GM19463 (cell line): ENCODE measurements around the gene FOXF1.

Source experiments
- ATAC-seq: cut with Tn5 transposase; IDR thresholded peaks from one replicate; pipeline ENCODE4 v1.9.1; 2021; ENCODE audit warnings: mild to moderate bottlenecking, moderate library complexity; ENCODE audit not compliant: unreplicated experiment

Gene FOXF1

DNA sequence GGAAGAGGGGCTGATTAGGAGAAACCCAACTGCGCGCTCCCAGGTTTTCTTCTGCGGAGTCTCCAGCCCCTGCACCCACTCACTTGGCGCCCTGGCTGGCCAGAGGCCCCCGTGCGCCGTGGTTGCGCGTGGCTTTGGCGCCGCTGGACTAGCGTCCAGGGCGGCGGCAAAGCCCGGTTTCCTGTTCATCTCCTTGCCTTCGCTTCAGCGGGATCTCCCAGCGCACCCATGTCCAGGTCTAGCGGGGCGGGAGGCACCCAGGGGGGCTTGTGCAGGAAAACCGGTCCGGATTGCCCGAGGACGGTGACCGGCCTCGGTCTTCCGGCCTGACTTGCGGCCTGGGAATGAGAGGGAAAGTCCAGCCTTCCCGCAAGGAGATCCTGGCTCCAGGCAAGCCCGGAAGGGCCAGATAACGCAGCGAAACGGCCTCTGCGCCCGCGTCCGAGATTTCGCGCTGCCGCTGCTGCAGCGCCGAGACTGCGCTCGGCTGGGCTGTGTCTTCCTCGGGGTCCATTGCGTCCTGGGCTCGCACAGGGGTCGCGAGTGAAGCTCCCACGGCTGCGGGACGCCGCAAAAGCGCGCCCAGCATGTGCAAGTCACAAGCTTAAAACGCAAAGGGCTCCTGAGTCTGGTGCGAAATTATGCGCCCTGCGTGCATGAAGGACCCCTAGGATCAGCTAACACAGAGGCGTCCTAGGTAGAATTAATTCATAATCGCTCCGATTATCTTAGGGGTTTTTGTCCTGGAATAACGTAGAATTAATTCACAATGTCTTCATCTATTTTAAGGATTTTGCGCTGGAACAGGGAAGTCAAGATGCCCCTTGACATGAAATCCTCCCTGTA, 5.7 kb downstream of the FOXF1 start:
- ATAC-seq: no peak

GRCh38 chr16:86516623-86517003, 6.3 kb downstream of the FOXF1 start:
- ATAC-seq: no peak

DNA sequence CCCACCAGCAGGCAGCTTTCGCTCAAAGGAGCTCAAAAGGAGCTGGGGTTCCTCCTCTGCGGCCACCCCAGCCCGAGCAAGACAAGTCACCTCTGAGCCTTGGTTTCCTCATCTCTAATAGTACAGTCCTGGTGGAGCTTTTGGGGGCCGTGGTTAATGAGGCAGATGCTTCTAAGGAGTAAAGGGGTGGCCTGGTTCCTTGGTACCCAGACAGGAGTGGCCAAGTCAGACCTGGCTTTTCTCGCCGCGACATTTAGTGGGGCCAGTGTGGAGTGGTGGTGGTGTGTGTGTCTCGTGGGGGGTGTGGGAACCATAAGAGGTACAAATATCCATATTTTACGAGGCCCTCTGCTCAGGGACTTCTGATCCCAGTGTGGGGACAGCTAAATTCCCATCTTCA, 6.7 kb downstream of the FOXF1 start:
- no peak for ATAC-seq

DNA sequence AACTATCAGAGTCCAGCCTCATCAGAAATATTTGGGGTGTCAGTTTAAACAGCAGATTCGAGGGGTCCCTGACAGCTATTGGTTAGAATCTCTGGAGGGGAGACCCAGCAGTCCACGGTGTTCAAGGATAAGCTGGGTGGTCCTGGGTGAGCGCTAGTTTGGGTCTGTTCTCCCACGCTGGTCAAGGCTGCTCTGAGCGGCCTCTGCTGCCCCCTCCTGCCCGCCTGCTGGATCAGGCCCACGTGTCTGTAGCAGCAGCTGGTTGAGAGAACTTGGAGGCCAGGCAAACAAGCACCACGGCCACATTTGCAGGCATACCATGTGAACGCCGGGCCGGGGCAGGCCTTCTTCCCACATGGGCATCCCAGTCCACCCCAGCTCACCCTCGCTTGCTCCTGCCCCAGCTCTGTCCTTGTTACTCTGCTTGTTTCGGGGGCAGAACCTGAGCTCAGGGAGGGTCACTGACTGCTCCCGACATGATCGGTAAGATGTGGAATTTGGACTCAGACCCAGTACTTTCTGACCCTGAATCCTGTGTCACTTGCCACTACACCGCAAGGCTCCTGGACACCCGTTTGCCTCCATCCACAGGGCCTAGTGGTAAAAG, 7.4 kb downstream of the FOXF1 start:
- no peak for ATAC-seq

DNA sequence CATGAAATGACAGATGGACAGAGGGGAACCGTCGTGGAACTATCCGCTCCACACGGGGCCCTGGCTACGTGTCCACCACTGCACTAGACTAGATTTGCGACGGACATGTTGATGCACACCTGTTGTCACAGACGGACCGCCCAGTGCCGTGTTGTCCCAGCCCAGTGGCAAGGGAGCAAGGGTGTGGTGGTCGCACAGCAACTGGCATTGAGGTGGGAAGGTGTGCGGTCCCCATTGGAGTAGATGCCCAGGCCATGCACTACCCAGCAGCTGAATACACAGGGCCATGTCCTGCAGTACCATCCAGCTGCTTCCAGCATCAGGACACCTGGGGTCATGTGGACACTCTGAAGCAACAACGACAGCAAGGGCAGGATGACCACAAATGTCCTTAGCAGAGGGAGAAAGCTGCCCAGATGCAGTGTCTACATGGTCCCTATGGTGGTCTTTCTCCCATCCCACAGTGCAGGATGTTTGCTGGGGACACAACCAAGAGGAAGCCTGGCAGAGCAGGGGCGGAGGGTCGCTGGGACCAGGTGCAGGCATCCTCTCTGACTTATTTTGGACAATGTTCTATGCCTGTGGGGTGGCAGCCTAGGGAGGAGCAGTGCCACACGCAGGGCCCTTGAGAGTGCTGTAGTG, 8.8 kb downstream of the FOXF1 start:
- ATAC-seq: no peak

GRCh38 chr16:86519649-86520316, 9.5 kb downstream of the FOXF1 start:
- no peak for ATAC-seq

GRCh38 chr16:86520317-86521210, 10.2 kb downstream of the FOXF1 start:
- ATAC-seq: no peak

- no peak for ATAC-seq
Measured at GRCh38 chr16:86521236-86522197, 11.2 kb downstream of the FOXF1 start.

GRCh38 chr16:86522634-86523033, 12.3 kb downstream of the FOXF1 start:
- no peak for ATAC-seq

DNA sequence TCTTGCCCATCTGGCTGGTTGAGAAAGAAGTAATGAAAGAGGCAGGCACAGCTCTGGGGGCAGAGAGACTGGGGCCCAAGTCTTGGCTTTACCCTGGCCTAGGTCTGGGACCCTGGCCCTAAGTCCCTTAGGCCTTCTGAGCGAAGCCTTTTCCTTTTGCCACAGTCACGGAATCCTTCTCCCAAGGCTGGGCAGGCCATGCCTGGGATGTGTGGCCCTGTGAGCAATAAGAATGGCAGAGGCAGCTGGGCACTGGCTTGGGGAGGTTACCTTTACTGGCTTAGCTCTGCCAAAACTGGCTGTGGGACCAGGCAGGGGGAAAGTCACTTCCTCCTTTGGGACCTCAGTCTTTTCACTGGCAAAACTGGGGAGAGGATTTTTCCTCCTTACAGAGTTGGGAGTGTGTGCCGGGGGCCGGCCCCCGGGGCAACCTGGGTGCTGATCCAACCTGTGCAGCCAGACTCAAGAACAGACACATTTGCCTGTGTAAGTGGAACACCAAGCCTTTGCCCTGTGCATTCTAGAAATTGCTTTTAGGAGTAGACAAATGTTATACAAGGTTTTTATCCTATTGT, 12.9 kb downstream of the FOXF1 start:
- no peak for ATAC-seq

DNA sequence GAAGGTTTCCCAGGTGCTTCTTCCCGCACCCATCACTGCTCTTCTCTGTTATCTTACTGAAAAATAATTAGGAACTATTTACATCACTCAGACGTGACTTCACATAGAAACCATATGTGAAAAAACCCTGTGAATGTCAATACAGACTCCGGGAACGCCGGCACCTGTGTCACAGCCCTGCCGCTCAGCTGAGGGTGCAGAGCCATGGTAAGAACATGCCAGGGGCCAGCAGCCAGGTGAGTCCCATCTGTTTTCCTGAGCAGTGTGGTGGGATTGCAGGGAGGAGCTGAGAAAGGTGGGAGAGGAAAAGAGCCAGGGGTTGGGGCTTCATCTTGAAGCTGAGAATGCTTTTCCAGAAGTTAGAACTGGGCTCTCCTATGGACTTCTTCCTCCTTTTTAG, 13.7 kb downstream of the FOXF1 start:
- no peak for ATAC-seq

- ATAC-seq: no peak
Measured at GRCh38 chr16:86525696-86526095, 15.4 kb downstream of the FOXF1 start.

DNA sequence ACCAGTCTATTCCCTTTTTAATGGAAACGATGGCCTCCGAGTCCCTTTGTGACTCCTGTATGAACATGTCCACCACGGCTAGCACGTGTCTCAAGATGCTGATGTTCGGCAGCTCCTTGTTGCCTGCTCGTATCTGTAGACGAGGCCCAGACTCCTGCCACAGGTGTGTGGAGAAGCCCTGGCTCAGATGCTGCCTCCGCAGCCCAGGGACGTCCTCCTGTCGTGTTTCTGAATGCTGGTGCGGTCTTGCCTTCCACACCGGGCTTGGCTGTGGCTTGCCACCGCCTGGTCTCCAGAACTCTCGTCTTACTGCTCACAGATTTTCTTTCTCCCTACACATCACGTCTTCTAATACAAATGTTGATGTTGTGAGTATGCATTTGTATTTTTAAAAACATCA, 17.0 kb downstream of the FOXF1 start:
- ATAC-seq: no peak

- no peak for ATAC-seq
Measured at GRCh38 chr16:86528061-86528929, 18.0 kb downstream of the FOXF1 start.

DNA sequence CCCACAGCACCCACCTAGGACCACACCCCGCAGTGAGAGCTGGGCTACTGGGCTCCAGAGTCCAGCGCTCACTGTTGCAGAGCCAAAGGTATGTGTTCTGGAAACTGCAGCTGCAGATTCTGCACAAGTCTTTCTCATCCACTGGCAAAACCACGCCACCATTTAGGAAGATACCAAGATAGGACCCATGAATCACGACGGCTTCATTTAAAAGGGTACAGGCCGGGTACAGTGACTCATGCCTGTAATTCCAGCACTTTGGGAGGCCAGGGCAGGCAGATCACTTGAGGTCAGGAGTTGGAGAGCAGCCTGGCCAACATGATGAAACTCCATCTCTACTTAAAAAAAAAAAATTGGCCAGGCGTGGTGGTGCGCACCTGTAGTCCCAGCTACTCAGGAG, 18.8 kb downstream of the FOXF1 start:
- no peak for ATAC-seq

- no peak for ATAC-seq
Measured at GRCh38 chr16:86530251-86531190, 20.2 kb downstream of the FOXF1 start.

DNA sequence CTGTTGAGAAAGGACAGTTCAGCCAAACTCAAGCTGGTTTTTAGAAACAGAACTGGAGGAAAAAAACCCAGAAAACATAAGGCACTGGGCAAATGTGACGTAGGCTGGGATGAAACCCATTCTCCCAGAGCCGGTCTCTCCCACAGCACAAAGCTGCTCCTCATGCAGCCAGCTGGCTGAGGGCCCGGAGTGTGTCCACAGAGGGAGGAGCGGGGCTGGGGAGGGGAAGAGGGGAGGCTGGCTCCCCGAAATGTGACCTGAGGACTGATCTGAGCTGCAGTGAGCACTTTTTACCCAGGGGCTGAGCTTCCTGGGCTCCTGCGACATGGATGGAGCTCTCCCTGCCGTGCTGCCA, 20.8 kb downstream of the FOXF1 start:
- no peak for ATAC-seq
